Measurements from ENCODE around the gene L2HGDH.

Gene L2HGDH

GRCh38 chr14:50311972-50312733 is at the start of gene L2HGDH, which contains the start of gene DMAC2L:
Gene L2HGDH (minus strand): TSS chr14:50312229. CDS start chr14:50312150, 79 bp downstream.
Gene DMAC2L (plus strand): TSS chr14:50312324. CDS start chr14:50321488, 9,164 bp downstream.
- H3K36me3 Mint-ChIP-seq (ENCODE audit: low read depth) = peaks cover 71% of the 10 kb centered on the region
- peak within 1 kb of the TSS; percentile 81 for H3K4me3 Mint-ChIP-seq
- peak; percentile 94 for DNase-seq
- H3K4me1 Mint-ChIP-seq = peaks cover 21% of the 10 kb centered on the region
- no peak for TF ChIP-seq CTCF (IDR thresholded peaks at IDR 0.05)
- peaks cover 41% of the 10 kb centered on the region for H3K9me3 Mint-ChIP-seq
- peak within 1 kb of the TSS; percentile 98 for H3K27ac Mint-ChIP-seq
- H3K27me3 Mint-ChIP-seq (ENCODE audit: low read depth, poor library complexity) = peaks cover 5% of the 10 kb centered on the region

- Mint-ChIP-seq H3K27me3 (ENCODE audit: low read depth, poor library complexity) (peaks cover 4% of the 10 kb centered on the region), H3K4me1 (peaks cover 44% of the 10 kb centered on the region)
- TF ChIP-seq CTCF (IDR thresholded peaks at IDR 0.05) = no peak
These were observed 48.8 kb upstream of the L2HGDH start for GRCh38 chr14:50360851-50361250.

GRCh38 chr14:50360093-50360492 is 48.1 kb upstream of the L2HGDH start:
- Mint-ChIP-seq H3K27me3 (ENCODE audit: low read depth, poor library complexity) (peaks cover 8% of the 10 kb centered on the region), H3K27ac (no peak overlapping the region), H3K4me3 (no peak overlapping the region), H3K36me3 (ENCODE audit: low read depth) (no peaks in the 10 kb centered on the region), H3K4me1 (peaks cover 44% of the 10 kb centered on the region), H3K9me3 (no peaks in the 10 kb centered on the region)
- no peak for TF ChIP-seq CTCF (IDR thresholded peaks at IDR 0.05)
- no peak for DNase-seq

More at GRCh38 chr14:50360851-50361250, 48.8 kb upstream of the L2HGDH start:
- DNase-seq = no peak
- H3K9me3 Mint-ChIP-seq = no peaks in the 10 kb centered on the region
- no peak overlapping the region for H3K4me3 Mint-ChIP-seq
- no peaks in the 10 kb centered on the region for H3K36me3 Mint-ChIP-seq (ENCODE audit: low read depth)
- no peak overlapping the region for H3K27ac Mint-ChIP-seq

- Mint-ChIP-seq H3K27ac (no peak overlapping the region), H3K4me1 (peaks cover 44% of the 10 kb centered on the region), H3K4me3 (no peak overlapping the region), H3K9me3 (no peaks in the 10 kb centered on the region), H3K36me3 (ENCODE audit: low read depth) (no peaks in the 10 kb centered on the region), H3K27me3 (ENCODE audit: low read depth, poor library complexity) (peaks cover 8% of the 10 kb centered on the region)
- TF ChIP-seq CTCF (IDR thresholded peaks at IDR 0.05) = no peak
- no peak for DNase-seq
These were observed 47.6 kb upstream of the L2HGDH start for GRCh38 chr14:50359631-50360030.

- H3K4me3 Mint-ChIP-seq = no peak overlapping the region
- no peaks in the 10 kb centered on the region for H3K9me3 Mint-ChIP-seq
- H3K27ac Mint-ChIP-seq = peak overlapping the region; percentile 68
- TF ChIP-seq CTCF (IDR thresholded peaks at IDR 0.05) = no peak
- H3K4me1 Mint-ChIP-seq = peaks cover 40% of the 10 kb centered on the region
- peaks cover 8% of the 10 kb centered on the region for H3K27me3 Mint-ChIP-seq (ENCODE audit: low read depth, poor library complexity)
- peak; percentile 18 for DNase-seq
- H3K36me3 Mint-ChIP-seq (ENCODE audit: low read depth) = no peaks in the 10 kb centered on the region
These were observed 45.8 kb upstream of the L2HGDH start for GRCh38 chr14:50357753-50358395.
